ENCODE data around the gene OSCP1. TPM values are rescaled to one million over a fixed set of nuclear protein-coding genes. Genes with fewer than 3 reads are reported as not detected.

The OSCP1 gene, protein sequence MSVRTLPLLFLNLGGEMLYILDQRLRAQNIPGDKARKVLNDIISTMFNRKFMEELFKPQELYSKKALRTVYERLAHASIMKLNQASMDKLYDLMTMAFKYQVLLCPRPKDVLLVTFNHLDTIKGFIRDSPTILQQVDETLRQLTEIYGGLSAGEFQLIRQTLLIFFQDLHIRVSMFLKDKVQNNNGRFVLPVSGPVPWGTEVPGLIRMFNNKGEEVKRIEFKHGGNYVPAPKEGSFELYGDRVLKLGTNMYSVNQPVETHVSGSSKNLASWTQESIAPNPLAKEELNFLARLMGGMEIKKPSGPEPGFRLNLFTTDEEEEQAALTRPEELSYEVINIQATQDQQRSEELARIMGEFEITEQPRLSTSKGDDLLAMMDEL
- total RNA-seq (2022; extraction: Qiagen RNA extraction) = 5.8 to 7.4 TPM (median 6.3 TPM) in 5 replicates

DNA sequence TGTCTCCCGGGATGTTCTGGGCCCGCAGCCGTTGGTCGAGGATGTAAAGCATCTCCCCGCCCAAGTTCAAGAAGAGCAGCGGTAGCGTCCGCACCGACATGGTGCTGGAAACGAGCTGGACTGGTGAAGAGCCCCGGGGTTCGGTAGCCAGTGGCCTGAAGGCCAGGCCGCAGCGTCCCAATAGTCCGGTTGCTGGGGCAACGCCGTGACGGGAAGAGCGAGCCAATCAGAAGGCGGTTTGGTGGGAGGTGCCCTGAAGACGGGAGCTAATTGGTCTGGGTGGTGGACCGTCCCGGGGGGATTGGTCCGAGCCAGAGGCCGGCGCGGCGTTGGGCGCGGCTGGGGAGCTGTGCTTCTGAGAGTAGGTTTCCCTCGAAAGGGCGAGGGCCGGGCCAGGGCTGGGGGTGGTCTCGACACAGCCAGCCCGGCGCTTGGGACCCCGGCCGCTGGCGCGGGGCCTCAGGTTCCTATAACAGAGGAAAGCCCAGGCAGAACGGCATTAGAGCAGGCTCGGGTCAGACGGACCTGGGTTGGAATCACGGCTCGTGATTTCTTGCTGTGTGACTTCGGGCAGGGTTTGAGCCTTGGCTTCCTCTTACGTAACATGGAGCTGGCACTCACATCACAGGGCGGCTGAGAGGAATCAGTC is at the start of gene OSCP1:
Gene OSCP1, minus strand, starts transcription at position 182 of the 649 bp plus-strand sequence. Its CDS starts 82 bp downstream, at position 100.

DNA sequence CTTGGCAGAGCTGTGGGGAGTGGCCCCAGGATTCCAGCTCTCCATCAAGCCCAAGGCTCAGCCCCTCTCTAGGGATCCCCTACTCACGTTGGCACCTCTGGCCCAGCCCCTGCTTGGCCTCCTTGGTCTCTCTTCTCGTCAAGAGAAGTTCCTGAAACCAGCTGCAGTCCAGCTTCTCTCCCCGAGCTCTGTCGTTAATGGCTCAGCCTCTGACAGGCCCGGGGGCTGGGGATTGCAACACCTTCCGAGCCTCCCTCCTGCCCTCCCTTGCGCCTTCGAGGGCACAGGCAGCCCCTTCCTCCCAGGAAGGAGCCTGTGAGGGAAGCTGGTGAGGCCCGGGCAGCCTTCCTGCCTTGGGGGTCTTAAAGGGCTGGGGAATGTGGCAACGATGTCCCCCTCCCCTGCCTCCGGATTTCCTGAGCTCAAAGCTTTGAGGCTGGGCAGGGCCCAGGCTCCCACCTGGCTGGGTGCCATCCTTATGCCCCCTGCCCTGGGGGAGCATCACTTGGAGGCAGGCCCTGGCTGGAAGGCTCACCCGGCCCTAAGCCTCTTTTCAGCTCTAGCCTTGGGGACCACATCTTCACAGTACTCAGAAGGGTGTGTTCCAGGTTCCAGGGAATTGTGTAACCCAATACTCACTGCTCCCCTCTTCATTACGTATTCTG is 32.6 kb upstream of the OSCP1 start, which contains the start of gene CSF3R:
Gene CSF3R, minus strand, starts transcription at position 190 of the 665 bp plus-strand sequence. CDS start 3,417 bp downstream, outside the sequence.

DNA sequence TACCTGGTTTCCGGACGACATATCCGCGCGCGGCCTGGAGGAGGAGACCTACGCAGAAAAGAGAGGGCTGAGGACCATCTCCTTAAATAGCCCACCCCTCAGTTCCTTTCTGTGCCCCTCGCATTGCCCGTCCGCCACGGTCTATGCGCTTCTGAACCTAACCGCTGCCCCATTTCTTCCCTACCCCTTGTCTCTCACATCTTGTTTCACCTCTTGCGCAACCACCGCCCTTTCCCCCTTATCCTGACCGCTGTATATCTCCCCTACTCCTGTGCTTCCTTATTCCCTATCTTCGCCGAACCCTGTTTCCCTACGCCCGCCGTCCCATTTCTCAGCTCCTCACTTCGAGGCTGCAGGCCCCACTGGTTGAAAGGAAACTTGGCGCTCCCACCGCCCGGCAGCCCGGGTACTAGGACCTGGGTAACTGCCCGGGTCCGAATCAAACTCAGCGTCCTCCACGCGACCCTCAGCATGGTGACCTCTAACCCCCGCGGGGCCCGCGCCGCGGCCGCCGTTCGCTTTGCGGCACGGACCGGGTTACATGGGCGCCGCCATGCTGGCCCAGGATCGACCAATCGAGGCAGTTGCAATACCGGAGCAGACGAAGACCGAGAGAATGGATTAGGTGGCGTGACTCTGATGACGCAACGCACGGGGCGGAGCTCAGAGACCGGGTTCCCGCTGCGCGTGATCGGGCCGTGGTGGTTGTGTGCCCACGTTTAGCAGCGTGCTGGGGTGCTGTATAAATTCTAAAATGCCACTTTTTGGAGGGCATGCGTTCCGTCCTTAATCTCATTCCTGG is 13.8 kb upstream of the OSCP1 start, which contains the start of gene MRPS15:
Gene MRPS15, minus strand, starts transcription at position 582 of the 802 bp plus-strand sequence. Its CDS starts 109 bp downstream, at position 473.

DNA sequence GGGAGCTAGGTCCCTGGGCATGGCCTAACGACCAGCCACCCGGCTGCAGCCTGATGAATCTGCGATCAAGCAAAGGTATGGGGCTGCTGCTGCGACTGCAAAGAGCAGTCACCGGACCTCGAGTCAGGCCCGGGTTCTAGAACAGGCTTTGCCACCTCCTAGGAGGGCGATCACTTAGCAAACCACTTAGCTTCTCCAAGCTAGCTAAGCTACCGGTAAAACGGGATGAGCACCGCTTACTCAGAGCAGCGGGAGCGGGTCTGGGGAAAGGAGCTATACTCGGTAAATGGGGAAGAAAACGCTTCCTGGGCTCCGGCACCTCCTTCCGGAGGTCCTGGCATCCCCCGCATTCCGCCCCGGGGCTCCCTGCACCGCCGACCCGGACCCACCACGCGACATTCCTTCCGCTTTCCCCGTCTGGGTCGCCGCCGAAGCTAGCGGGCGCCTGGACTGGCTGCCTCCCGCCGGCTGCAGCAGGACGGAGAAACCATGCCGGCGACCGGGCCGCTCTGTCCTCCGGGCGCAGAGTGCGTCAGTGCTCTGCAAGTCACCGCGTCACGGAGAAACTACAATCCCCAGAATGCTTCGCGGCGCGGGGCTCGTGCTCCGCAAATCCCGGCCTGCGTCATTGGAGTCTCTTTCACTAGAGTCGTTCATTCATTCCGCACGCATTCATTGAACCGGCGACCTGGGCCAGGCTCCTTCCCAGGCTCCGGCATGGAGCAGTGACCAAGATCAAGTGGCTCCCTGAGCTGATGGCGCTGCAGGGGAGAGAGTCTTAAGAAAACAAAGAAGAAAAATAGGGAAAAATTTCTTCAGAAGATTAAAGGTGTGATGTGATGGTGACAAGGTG is 52.6 kb downstream of the OSCP1 start, which contains the start of gene LSM10:
Gene LSM10, minus strand, starts transcription at position 531 of the 853 bp plus-strand sequence. CDS start 3,779 bp downstream, outside the sequence.

DNA sequence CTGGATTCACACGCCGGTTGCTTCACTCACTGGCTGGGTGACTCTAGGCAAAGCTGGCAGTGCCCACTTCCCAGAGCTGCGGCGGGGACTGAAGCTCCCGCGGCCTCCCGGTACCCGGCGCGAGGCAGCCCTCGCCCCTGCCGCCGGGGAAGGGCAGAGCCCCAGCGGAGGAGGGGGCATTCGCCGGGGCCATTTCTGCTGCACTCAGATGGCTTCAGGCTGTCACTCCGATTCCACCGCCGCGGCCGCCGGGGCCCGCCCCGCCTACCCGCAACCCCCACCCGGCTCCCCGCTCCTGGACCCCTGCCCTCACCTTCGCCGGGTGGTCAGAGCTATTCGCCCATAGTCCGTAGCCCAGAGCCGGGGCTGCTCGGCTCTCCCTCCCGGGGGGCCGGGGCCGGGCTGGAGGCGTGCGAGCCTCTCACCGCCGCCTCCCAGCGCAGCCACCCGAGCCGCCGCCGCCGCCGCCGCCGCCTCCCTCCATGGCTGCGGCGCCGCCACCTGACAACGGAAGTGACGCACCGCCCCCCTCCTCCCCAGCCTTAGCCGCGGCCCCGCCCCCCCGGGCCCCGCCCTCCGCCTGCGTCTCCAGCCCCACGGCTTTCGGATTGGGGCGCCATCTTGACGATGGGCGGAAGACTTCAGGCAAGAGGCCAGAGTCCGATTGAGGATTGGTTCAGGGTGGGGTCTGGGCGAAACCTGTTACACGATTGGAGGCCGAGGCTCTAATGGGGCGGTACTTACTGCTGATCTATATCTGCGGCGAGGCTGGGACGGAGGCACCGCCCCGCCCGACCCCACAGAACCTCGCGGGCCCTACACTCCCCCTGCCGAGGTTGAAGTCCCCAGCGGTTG is 64.6 kb downstream of the OSCP1 start, which contains the start of gene STK40:
Gene STK40, minus strand, starts transcription at position 515 of the 855 bp plus-strand sequence. CDS start 24,592 bp downstream, outside the sequence.

Other genes starting within 250 kb of the OSCP1 start
- gene THRAP3, start 226.0 kb downstream of the OSCP1 start, total RNA-seq (2022; extraction: Qiagen RNA extraction) = 63.9 to 88.8 TPM (median 69.6 TPM) in 5 replicates
- gene SH3D21, start 144.1 kb downstream of the OSCP1 start, total RNA-seq (2022; extraction: Qiagen RNA extraction) = 2.0 to 3.4 TPM (median 2.6 TPM) in 5 replicates
- gene EVA1B, start 126.8 kb downstream of the OSCP1 start, total RNA-seq (2022; extraction: Qiagen RNA extraction) = 10.7 to 26.0 TPM (median 24.6 TPM) in 5 replicates
- gene STK40, start 64.5 kb downstream of the OSCP1 start, total RNA-seq (2022; extraction: Qiagen RNA extraction) = 9.7 to 10.3 TPM (median 10.0 TPM) in 5 replicates
- 31.2 to 43.7 TPM (median 43.0 TPM) in 5 replicates for gene LSM10, start 52.5 kb downstream of the OSCP1 start, total RNA-seq (2022; extraction: Qiagen RNA extraction)
- gene MRPS15, start 13.9 kb upstream of the OSCP1 start, total RNA-seq (2022; extraction: Qiagen RNA extraction) = 68.4 to 87.2 TPM (median 80.7 TPM) in 5 replicates
- gene CSF3R, start 32.5 kb upstream of the OSCP1 start, total RNA-seq (2022; extraction: Qiagen RNA extraction) = not detected in 5 replicates